Limb (tissue), 2 donors: ENCODE measurements around the gene ARHGAP44.
A peak's percentile ranks its signal among the peaks of the same experiment; 100 is the strongest.

ENCODE experiments used
- DNase-seq, 2 donors: peaks; one replicate each; pipeline ENCODE4 v3.0.0-alpha.2; 2016; ENCODE audit errors: extremely low spot score in 2 of 2

Gene ARHGAP44

GRCh38 chr17:13017655-13018459 is 228.6 kb downstream of the ARHGAP44 start, which contains the start of gene ELAC2:
Gene ELAC2, minus strand, starts transcription at chr17:13018027. Its CDS starts 80 bp downstream, at chr17:13017947.
- DNase-seq, result peak; percentile 97 to 99

DNA sequence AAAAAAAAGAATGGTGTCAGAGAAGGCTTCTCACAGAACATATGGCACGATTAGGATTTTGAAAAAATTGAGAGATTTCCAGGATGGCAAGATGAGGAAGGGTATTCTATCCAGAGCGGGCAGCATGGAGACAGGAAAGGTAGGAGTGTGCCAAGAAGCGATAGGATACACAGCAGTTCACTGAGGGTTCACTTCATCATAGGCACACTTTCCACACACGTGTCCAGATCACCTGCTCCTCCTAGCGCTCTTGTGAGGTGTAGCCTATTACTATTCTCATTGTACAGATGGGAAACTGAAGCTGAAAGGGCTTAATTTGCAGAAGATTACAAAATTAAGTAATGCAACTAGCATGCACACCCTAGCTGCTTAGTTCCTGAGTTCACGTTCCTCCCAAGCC is 234.7 kb downstream of the ARHGAP44 start:
- no peak for DNase-seq

DNA sequence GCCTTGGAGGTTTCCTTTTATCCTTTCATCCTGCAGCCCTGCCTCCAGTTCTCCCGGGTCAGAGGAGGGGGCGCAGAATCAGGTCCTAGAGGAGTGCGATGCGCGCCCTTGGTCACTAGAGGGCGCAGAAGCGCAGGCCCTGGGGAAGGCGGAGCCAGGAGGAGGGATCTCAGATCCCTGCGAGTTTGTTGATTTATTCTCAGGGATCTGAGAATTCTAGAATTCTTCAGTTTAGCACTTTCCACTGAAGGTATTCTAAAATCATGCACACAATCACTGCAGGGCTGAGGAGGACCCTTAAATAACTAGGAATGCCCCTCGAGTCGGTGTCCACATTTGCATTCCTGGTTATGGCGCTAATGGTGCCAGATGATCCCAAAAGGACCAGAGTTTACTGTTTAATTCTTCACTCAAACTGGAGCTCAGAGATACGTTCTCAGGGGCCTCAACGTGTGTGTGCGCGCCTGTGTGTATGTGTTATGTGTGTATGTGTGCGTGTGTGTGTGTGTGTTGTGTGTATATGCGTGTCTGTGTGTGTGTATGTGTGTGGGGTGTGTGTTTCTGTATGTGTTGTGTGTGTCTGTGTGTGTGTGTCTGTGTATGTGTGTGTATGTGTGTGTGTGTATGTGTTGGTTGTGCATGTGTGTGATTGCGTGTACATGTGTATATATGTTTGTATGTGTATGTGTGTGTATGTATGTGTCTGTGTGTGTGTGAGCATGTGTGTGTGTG is 235.4 kb downstream of the ARHGAP44 start:
- DNase-seq, result peak; percentile 65 to 83

DNA sequence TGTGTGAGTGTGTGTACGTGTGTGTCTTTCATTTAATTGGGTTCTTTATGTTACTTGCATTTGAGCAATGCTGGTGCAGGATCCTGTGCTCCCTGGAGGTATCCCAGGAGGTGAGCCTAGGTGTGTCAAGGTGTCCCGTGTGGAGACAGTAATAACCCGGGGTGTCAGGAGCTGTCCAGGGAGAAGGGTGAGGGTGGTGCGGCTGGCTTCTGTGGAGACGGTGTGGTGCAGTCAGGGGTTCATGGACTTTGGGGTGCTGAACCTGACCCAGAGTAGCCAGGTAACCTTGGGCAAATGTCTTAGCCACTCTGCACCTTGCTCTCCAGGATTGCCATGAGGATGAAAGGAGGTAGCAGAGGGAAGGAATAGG is 235.9 kb downstream of the ARHGAP44 start:
- DNase-seq, result no peak

DNA sequence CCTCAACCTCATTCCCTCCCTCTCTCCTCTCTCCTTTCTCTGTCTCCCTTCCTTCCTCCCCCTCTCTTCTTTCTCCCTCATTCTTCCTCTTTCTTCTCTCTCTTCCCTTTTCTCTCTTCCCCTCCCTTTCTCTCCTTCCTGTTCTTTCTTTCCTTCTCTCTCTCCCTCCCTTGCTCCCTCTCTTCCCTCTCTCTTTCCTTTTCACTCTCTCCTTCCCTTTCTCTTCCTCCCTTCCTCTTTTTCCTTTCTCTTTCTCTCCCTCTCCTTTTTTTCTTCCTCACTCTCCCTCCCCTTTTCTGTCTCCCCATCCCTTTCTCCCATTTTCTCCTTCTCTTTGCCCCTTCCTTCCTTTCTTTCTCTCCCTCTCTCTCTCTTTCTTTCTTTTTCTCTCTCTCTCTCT is 236.4 kb downstream of the ARHGAP44 start:
- no peak for DNase-seq

- DNase-seq, result no peak
These were observed 237.9 kb downstream of the ARHGAP44 start for GRCh38 chr17:13027246-13027645.

DNA sequence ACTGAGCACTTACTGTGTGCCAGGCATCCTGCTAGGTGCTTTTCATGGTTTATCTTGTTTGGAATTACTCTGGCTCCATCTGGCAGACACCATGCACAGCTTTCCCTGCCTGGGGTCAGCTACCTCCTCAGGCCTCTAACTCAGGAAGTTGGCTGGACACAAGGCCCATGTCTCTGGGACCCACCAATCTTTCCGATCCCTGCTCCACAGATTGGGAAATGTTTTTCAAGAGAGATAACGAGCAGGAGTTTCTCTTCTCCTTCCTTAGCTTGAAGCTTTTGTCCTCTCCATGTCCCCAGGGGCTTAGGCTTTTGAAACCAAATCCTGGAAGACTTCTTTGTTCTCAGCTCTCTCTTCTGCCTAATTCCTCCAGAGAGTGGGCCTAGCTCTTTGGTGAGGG is 240.0 kb downstream of the ARHGAP44 start:
- no peak for DNase-seq

- DNase-seq, result no peak
These were observed 240.8 kb downstream of the ARHGAP44 start for GRCh38 chr17:13030056-13030455.

DNA sequence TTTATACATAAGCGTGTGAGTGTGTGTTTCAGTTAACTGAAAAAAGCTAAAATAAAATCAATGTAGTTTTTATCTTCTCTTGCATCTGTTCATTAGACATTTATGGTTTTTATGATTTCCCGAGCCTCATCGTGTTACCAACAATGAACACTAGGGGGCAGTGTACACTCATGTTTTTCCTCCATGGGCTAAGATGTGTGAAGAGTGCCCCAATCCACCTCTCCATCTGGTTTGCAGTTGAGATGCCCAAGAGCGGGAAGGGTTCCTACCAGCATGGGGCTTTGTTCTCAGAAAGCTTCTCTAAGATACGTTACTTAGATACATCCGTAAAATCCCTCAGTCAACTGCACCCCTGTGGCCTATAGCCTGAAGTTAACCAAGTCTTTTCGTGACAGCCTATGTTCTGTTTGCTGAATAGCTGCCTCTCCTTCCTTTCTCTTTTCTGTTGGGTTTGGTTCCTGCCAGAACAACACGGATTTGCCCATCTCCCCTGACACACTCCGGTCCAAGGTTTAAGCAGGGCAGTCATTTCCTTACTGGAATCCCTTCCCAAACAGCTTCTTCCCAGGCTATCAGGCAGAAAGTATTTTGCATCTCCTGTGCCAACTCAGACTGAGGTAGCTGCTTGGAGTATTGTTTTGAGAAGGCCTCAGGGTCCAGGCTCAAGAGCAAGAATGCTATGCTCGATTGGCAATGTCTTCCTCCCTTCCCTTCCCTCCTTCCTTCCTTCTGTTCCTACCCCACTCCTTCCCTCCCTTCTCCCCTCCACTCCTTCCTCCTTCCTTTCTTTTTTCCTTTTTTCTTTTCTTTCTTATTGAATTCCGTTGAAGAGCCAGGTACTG is 241.4 kb downstream of the ARHGAP44 start:
- peak; percentile 74 to 77 for DNase-seq

DNA sequence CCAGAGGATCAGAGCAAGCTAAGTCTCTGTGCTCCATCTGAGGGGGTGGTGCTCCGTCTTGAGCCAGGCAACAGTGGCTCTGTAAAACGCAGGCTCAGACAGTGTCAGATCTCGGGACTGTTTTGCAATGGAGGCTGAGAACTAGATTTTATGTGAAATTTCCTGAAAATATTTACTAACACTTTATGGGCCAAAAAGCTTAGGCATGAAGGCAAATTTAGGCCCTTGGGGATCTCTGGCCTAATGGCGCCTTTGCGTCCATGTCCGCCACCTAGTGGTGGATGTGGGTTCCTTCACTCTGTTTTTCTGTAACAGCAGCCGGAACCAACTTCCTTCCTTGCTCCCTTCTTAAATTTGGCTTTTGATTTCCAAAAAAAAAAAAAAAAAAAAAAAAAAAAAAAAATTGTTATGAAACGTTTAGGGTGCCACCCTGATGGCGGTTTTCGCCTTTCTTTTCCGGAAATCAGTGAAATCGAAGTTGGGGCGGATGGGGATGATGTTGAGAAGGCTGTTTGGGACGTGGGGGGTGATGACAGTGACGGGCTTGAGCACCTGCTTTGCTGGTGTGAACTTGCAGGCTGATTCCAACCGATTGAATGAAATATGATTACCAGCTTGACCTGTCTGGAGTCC is 242.5 kb downstream of the ARHGAP44 start:
- DNase-seq, result peak in 1 of 2 donors; percentile 53

- DNase-seq, result no peak
These were observed 246.1 kb downstream of the ARHGAP44 start for GRCh38 chr17:13035420-13035819.

- DNase-seq, result no peak
These were observed 247.5 kb downstream of the ARHGAP44 start for GRCh38 chr17:13036751-13037150.

GRCh38 chr17:13038931-13039665 is 249.8 kb downstream of the ARHGAP44 start:
- DNase-seq, result no peak
